ENCODE measurements around the gene HOXC4. TPM values are rescaled to one million over a fixed set of nuclear protein-coding genes. Genes with fewer than 3 reads are reported as not detected.

Gene HOXC4
- polyA plus RNA-seq (2011; rRNA removed) = 0.69 and 0.93 TPM in 2 replicates
- polyA minus RNA-seq (2011; rRNA and poly(A)+ RNA removed) = 0.14 and 0.93 TPM in 2 replicates

DNA sequence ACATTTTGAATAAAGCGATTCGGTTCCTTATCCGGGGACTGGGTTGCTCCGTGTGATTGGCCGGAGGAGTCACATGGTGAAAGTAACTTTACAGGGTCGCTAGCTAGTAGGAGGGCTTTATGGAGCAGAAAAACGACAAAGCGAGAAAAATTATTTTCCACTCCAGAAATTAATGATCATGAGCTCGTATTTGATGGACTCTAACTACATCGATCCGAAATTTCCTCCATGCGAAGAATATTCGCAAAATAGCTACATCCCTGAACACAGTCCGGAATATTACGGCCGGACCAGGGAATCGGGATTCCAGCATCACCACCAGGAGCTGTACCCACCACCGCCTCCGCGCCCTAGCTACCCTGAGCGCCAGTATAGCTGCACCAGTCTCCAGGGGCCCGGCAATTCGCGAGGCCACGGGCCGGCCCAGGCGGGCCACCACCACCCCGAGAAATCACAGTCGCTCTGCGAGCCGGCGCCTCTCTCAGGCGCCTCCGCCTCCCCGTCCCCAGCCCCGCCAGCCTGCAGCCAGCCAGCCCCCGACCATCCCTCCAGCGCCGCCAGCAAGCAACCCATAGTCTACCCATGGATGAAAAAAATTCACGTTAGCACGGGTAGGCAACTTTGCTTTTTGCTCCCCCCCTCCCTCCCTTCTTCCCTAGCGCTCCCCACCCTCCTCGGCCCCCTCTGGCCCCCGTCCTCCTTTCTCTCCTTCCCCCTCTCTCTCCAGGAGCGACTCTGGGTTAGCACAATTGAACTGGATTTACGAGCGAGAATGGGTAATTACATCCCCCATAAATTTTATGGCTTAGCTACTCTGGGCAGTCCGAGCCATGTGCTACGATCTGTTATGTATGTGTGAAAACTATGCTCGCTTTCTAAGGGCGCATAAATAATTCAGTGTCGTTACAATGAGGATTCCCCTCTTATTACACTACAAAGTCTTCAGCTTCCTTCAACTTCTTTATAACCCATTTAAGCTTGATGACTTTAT lies at the start of gene HOXC4:
Gene HOXC4, plus strand, starts transcription at position 85 of the 991 bp plus-strand sequence. Its CDS starts 88 bp downstream, at position 173.
- peaks cover 21% of the 10 kb centered on the region for H3K27me3 ChIP-seq (ENCODE audit: control insufficient read depth, insufficient read depth, low read length)
- POLR2A ChIA-PET = interaction anchor here (0.6 kb wide), 1 partner anchor 12 kb away, joined by 3 read pairs; no protein-coding TSS in a partner anchor

GRCh38 chr12:54004063-54004840 lies 49.4 kb upstream of the HOXC4 start:
- TF ChIP-seq, protein P1, sequence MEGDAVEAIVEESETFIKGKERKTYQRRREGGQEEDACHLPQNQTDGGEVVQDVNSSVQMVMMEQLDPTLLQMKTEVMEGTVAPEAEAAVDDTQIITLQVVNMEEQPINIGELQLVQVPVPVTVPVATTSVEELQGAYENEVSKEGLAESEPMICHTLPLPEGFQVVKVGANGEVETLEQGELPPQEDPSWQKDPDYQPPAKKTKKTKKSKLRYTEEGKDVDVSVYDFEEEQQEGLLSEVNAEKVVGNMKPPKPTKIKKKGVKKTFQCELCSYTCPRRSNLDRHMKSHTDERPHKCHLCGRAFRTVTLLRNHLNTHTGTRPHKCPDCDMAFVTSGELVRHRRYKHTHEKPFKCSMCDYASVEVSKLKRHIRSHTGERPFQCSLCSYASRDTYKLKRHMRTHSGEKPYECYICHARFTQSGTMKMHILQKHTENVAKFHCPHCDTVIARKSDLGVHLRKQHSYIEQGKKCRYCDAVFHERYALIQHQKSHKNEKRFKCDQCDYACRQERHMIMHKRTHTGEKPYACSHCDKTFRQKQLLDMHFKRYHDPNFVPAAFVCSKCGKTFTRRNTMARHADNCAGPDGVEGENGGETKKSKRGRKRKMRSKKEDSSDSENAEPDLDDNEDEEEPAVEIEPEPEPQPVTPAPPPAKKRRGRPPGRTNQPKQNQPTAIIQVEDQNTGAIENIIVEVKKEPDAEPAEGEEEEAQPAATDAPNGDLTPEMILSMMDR (IDR thresholded peaks at IDR 0.05; ENCODE audit: insufficient read depth, low read depth, low read length) = peak; percentile 26; the same call in 1 of the 2 replicates
- no peak for DNase-seq (ENCODE audit: low read depth)
- H3K36me3 ChIP-seq (ENCODE audit: control insufficient read depth, insufficient read depth, low read length) = no peaks in the 10 kb centered on the region
- H3K27me3 ChIP-seq (ENCODE audit: control insufficient read depth, insufficient read depth, low read length) = peaks cover 3% of the 10 kb centered on the region; the same call in 1 of the 2 replicates
- ChIA-PET CTCF (interaction anchor here (0.7 to 16.8 kb wide), 16 partner anchors 9 to 235 kb away, joined by 3 to 213 read pairs (median 3); partner anchors contain the start of genes HOXC10 and HOXC5), POLR2A (no interaction called here)
- H3K4me3 ChIP-seq (ENCODE audit: low read depth, low read length) = no peak overlapping the region

More for the DNA sequence above, at the start of gene HOXC4:
- DNase-seq (ENCODE audit: low read depth) = no peak
- TF ChIP-seq, protein P1 (IDR thresholded peaks at IDR 0.05; ENCODE audit: insufficient read depth, low read depth, low read length) = no peak
- CTCF ChIA-PET = interaction anchor here (4.4 kb wide), 1 partner anchor 22 kb away, joined by 15 read pairs; the partner anchor contains the start of gene HOXC5
- no peaks in the 10 kb centered on the region for H3K36me3 ChIP-seq (ENCODE audit: control insufficient read depth, insufficient read depth, low read length)
- H3K4me3 ChIP-seq (ENCODE audit: low read depth, low read length) = peak within 1 kb of the TSS; percentile 9

DNA sequence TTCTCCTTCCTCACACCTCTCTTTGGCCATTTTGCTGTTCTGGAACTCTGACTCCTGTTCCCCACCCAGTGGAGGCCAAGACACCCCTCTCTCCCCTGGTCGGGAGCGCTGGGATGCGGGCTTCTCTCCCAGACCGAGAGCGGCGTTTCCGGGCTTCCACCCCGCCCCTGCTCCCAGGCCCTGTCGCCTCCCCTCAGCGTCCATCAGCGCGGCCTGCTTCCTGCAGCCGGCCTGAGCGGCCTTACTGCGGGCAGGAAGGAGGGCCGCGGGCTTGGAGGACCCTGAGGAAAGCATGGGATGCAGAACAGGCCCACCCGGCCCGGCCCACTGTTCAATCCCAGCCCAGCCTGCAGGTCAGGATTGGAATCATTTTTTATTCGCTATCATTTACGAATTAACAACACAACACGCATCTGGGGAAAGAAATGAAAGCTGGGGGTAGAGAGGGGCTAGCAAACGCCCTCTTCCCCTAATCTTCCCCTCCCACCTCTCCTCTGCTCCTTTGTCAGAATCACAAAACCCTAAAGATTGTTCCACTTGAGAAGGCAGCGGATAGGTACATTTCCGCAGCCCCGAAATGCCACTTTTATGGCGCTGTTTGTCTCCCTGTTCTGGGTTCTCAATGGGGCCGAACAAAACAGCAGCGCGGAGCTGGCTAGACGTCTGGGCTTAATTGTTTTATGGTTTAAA lies 48.6 kb upstream of the HOXC4 start:
- Histone ChIP-seq H3K36me3 (ENCODE audit: control insufficient read depth, insufficient read depth, low read length) (no peaks in the 10 kb centered on the region), H3K4me3 (ENCODE audit: low read depth, low read length) (no peak overlapping the region), H3K27me3 (ENCODE audit: control insufficient read depth, insufficient read depth, low read length) (peaks cover 7% of the 10 kb centered on the region)
- DNase-seq (ENCODE audit: low read depth) = no peak
- POLR2A ChIA-PET = no interaction called here
- TF ChIP-seq, protein P1 (IDR thresholded peaks at IDR 0.05; ENCODE audit: insufficient read depth, low read depth, low read length) = no peak
- CTCF ChIA-PET = interaction anchor here (0.7 to 16.8 kb wide), 17 partner anchors 10 to 211 kb away, joined by 3 to 213 read pairs (median 6); partner anchors contain the start of genes HOXC10 and HOXC5

GRCh38 chr12:54005531-54005852 lies 48.1 kb upstream of the HOXC4 start:
- no peak overlapping the region for H3K4me3 ChIP-seq (ENCODE audit: low read depth, low read length)
- CTCF ChIA-PET = interaction anchor here (0.6 to 16.8 kb wide), 19 partner anchors 8 to 211 kb away, joined by 3 to 213 read pairs (median 5); partner anchors contain the start of genes HOXC10 and SMUG1
- H3K36me3 ChIP-seq (ENCODE audit: control insufficient read depth, insufficient read depth, low read length) = no peaks in the 10 kb centered on the region
- no peak for DNase-seq (ENCODE audit: low read depth)
- TF ChIP-seq, protein P1 (IDR thresholded peaks at IDR 0.05; ENCODE audit: insufficient read depth, low read depth, low read length) = no peak
- peaks cover 12% of the 10 kb centered on the region for H3K27me3 ChIP-seq (ENCODE audit: control insufficient read depth, insufficient read depth, low read length)
- POLR2A ChIA-PET = no interaction called here
